GM12878 (cell line): Measurements from ENCODE around the gene DLG4. TPM values are rescaled to one million over a fixed set of nuclear protein-coding genes. Genes with fewer than 3 reads are reported as not detected.

Source experiments
- ATAC-seq: fragments of 200-7000 bp; cut with Tn5 transposase; 3 replicates; pipeline ENCODE4 v1.9.1; 2020; ENCODE audit warnings: mild to moderate bottlenecking, moderate library complexity
- BruUV-seq: library from RNA; stranded (reverse); fragments of 400-500 nt; replicated peaks from 2 replicates; lab custom pipeline; 2021; lab: Mats Ljungman, UMichigan
- CTCF ChIA-PET: fragments of 300-600 bp; sonication (Branson Sonifier 250); formaldehyde crosslinking; extraction: SDS; loops from one replicate; lab custom pipeline; 2021; ENCODE audit warnings: inconsistent platforms; lab: Yijun Ruan, JAX
- POLR2A ChIA-PET: fragments of 350-600 bp; formaldehyde crosslinking; extraction: SDS; loops from one replicate; lab custom pipeline; 2021; ENCODE audit warnings: inconsistent platforms; lab: Charles Lee
- RAD21 ChIA-PET: fragments of 300-600 bp; sonication (Branson Sonifier 250); formaldehyde crosslinking; loops from one replicate; lab custom pipeline; 2023; ENCODE audit warnings: antibody characterized with exemption; ENCODE audit not compliant: unreplicated experiment; lab: Charles Lee
- SMC1A ChIA-PET: fragments of 300-600 bp; sonication (Branson Sonifier 250); formaldehyde crosslinking; loops from one replicate; lab custom pipeline; 2023; ENCODE audit not compliant: unreplicated experiment, uncharacterized antibody; lab: Charles Lee
- DNase-seq: peaks from one replicate; pipeline ENCODE4 v3.0.0-alpha.2; 2011; ENCODE audit warnings: low read depth, low spot score
- FAIRE-seq: peaks from 3 replicates; lab custom pipeline; 2011; peaks lifted over from hg19 to GRCh38; lab: Jason Lieb, UNC
- H2AFZ ChIP-seq: 2 replicates; pipeline ENCODE4 v1.6.0; 2011; ENCODE audit warnings: low read depth, low read length, control low read depth; ENCODE audit not compliant: control insufficient read depth
- H3K27ac ChIP-seq: 2 replicates; pipeline ENCODE4 v1.5.1; 2011; ENCODE audit warnings: control low read depth; ENCODE audit not compliant: control insufficient read depth, insufficient read depth
- H3K27me3 ChIP-seq, 2 experiments: replicated peaks in 1 of 2; 2 replicates each; pipeline versions ENCODE4 v1.6.0 to v1.6.1; 2011; ENCODE audit warnings: low read length in 1 of 2; ENCODE audit not compliant: control insufficient read depth in 2 of 2, insufficient read depth in 2 of 2
- H3K36me3 ChIP-seq, 2 experiments: 2 replicates each; pipeline ENCODE4 v1.5.1; 2011; ENCODE audit warnings: low read length in 1 of 2; ENCODE audit not compliant: control insufficient read depth in 2 of 2, insufficient read depth in 2 of 2
- H3K4me1 ChIP-seq: 2 replicates; pipeline ENCODE4 v1.6.1; 2011; ENCODE audit warnings: mild to moderate bottlenecking, low read length, moderate library complexity, mixed read lengths; ENCODE audit not compliant: control insufficient read depth, insufficient read depth
- H3K4me2 ChIP-seq: 2 replicates; pipeline ENCODE4 v1.6.0; 2011; ENCODE audit warnings: control low read depth; ENCODE audit not compliant: control insufficient read depth, insufficient read depth
- H3K4me3 ChIP-seq: fragments of 200-600 bp; sonication (generic); 2 replicates; pipeline ENCODE4 v1.5.1; 2016
- H3K79me2 ChIP-seq: 2 replicates; pipeline ENCODE4 v1.6.0; 2011; ENCODE audit warnings: low read length; ENCODE audit not compliant: control insufficient read depth, insufficient read depth
- H3K9ac ChIP-seq: 2 replicates; pipeline ENCODE4 v1.8.0; 2011; ENCODE audit warnings: low read length, control low read depth, mixed read lengths; ENCODE audit not compliant: control insufficient read depth, insufficient read depth
- H3K9me3 ChIP-seq: replicated peaks from 3 replicates; pipeline ENCODE4 v1.5.1; 2011; ENCODE audit warnings: mild to moderate bottlenecking, low read length; ENCODE audit not compliant: control insufficient read depth, insufficient read depth
- H4K20me1 ChIP-seq: 2 replicates; pipeline ENCODE4 v1.6.0; 2011; ENCODE audit not compliant: control insufficient read depth, insufficient read depth
- BCL3 ChIP-seq: IDR thresholded peaks from 2 replicates; pipeline ENCODE4 v1.6.1; 2011; ENCODE audit warnings: borderline replicate concordance, low read depth, mild to moderate bottlenecking, moderate library complexity, low read length; ENCODE audit not compliant: insufficient read depth, poor library complexity, severe bottlenecking
- ESRRA ChIP-seq: IDR thresholded peaks from 2 replicates; pipeline ENCODE4 v1.6.1; 2012; ENCODE audit warnings: mild to moderate bottlenecking, low read length, improper control_type of control experiment
- NFIC ChIP-seq: IDR thresholded peaks from 2 replicates; pipeline ENCODE4 v1.6.1; 2012; ENCODE audit warnings: low read depth, mild to moderate bottlenecking, inconsistent platforms, low read length, moderate library complexity
- NFXL1 ChIP-seq: fragments of 450-650 bp; IDR thresholded peaks from 2 replicates; pipeline ENCODE4 v1.6.1; 2017; ENCODE audit warnings: antibody characterized with exemption, mild to moderate bottlenecking, borderline replicate concordance
- NR2C2 ChIP-seq: IDR thresholded peaks from 2 replicates; pipeline ENCODE4 v1.6.1; 2011; ENCODE audit warnings: borderline replicate concordance, low read depth; ENCODE audit not compliant: control insufficient read depth, insufficient read length
- RAD21 ChIP-seq: IDR thresholded peaks from 2 replicates; pipeline ENCODE4 v1.6.1; 2011; ENCODE audit warnings: mild to moderate bottlenecking, low read depth, low read length, moderate library complexity; ENCODE audit not compliant: insufficient read depth
- SPI1 ChIP-seq: IDR thresholded peaks from 2 replicates; pipeline ENCODE4 v1.6.1; 2011; ENCODE audit warnings: low read depth, mild to moderate bottlenecking, low read length, moderate library complexity, borderline replicate concordance; ENCODE audit not compliant: insufficient read depth
- TCF3 ChIP-seq: IDR thresholded peaks from 2 replicates; pipeline ENCODE4 v1.6.1; 2012; ENCODE audit warnings: low read depth, mild to moderate bottlenecking, low read length, borderline replicate concordance; ENCODE audit not compliant: insufficient read depth
- YBX1 ChIP-seq: fragments of 450-650 bp; IDR thresholded peaks from 2 replicates; pipeline ENCODE4 v1.6.1; 2016; ENCODE audit warnings: antibody characterized with exemption
- ZBED1 ChIP-seq: IDR thresholded peaks from 2 replicates; pipeline ENCODE4 v1.6.1; 2016; ENCODE audit warnings: borderline replicate concordance
- WGBS: methylation state at CpG from one replicate; pipeline ENCODE4 v1.1.6; 2016; ENCODE audit warnings: low lambda C conversion rate; ENCODE audit not compliant: insufficient replicate concordance, insufficient coverage; ENCODE audit errors: missing lambda C conversion rate; 5-methylcytosine and 5-hydroxymethylcytosine counted together
- in situ Hi-C: fragments of 300-500 bp; cut with MboI; formaldehyde crosslinking; loops from 9 replicates; pipeline ENCODE4 v1.14.3; 2018; ENCODE audit warnings: mixed read lengths
- intact Hi-C: fragments of 100-400 bp; cut with micrococcal nuclease; formaldehyde crosslinking; loops from one replicate; pipeline ENCODE4 v1.14.2; 2022; ENCODE audit not compliant: unreplicated experiment
- polyA plus RNA-seq, 11 experiments: library from polyadenylated mRNA; depleted of rRNA in 4 of 11; unstranded in 6 of 11; stranded (reverse) in 5 of 11; fragments of >200 nt; fragmentation: Nextera tagmentation in 4 of 11; fragmentation: Illumina TruSeq in 1 of 11; extraction: Ambion mirVana in 4 of 11; extraction: Trizol in 1 of 11; gene quantifications; 1 replicate in 1 of 11; 2 replicates in 10 of 11; pipeline versions ENCODE4 v1.2.1 to v1.2.3, GENCODE V29; 2011 to 2016; ENCODE audit warnings: inconsistent platforms in 2 of 11, missing spikeins in 2 of 11, low read depth in 1 of 11
- total RNA-seq, 4 experiments: library from RNA; depleted of rRNA in 3 of 4; stranded (reverse); fragments of >200 nt in 3 of 4; fragmentation: Illumina TruSeq in 1 of 4; extraction: Trizol in 1 of 4; gene quantifications; 2 replicates each; pipeline versions ENCODE4 v1.2.1 to v1.2.3, GENCODE V29; 2013 to 2021
- TF ChIP-seq, protein P1 (sequence below): IDR thresholded peaks from 2 replicates; pipeline ENCODE4 v1.6.1; 2011; ENCODE audit warnings: mild to moderate bottlenecking, low read depth, low read length, moderate library complexity; ENCODE audit not compliant: insufficient replicate concordance
- TF ChIP-seq, protein P2 (sequence below): fragments of 450-650 bp; IDR thresholded peaks from 2 replicates; pipeline ENCODE4 v1.6.1; 2018; ENCODE audit warnings: borderline replicate concordance, mild to moderate bottlenecking; ENCODE audit not compliant: partially characterized antibody
- TF ChIP-seq, protein P3 (sequence below): fragments of 450-650 bp; IDR thresholded peaks from 2 replicates; pipeline ENCODE4 v1.6.1; 2016; ENCODE audit warnings: mild to moderate bottlenecking
- TF ChIP-seq, protein P4 (sequence below): IDR thresholded peaks from 2 replicates; pipeline ENCODE4 v1.6.1; 2012; ENCODE audit warnings: low read depth, low read length, improper control_type of control experiment

The DLG4 gene
- total and polyA plus RNA-seq, 10 of the 15 experiments (the other 5 are each of a cell fraction or from before 2014, with no cell fraction given) = 0.07 to 4.1 (median 1.3) TPM

DNA sequence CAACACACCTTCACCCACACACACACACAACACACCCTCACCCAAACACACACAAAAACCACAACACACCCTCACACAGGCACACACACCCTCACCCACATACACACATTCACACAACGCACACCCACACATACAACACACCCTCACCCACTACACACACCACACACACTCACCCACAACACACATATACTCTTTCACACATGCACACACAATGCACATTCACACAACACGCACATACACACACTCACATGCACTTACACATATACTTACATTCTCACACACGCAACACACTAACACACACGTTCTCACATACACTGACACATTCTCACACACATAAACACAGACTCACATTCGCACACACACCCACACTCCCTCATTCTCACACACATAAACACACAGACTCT is 44.3 kb downstream of the DLG4 start:
- 74% methylated on average over 5 of the region's 5 CpGs for WGBS
- H3K9me3 ChIP-seq = no peaks in the 10 kb centered on the region; the same call in 2 of the 3 replicates
- BruUV-seq = no TSS peak
- RAD21 ChIA-PET = no interaction called here
- TF ChIP-seq BCL3 (peak; percentile 90), ZBED1 (no peak), NR2C2 (peak; percentile 5), YBX1 (no peak), TCF3 (0 out of 2 replicates have a peak, but pooled peaks have one; percentile 11), NFIC (0 out of 2 replicates have a peak, but pooled peaks have one; percentile 31), RAD21 (no peak), NFXL1 (no peak), ESRRA (no peak), SPI1 (no peak)
- TF ChIP-seq, protein P1, sequence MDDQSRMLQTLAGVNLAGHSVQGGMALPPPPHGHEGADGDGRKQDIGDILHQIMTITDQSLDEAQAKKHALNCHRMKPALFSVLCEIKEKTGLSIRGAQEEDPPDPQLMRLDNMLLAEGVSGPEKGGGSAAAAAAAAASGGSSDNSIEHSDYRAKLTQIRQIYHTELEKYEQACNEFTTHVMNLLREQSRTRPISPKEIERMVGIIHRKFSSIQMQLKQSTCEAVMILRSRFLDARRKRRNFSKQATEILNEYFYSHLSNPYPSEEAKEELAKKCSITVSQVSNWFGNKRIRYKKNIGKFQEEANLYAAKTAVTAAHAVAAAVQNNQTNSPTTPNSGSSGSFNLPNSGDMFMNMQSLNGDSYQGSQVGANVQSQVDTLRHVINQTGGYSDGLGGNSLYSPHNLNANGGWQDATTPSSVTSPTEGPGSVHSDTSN = peak; percentile 25
- TF ChIP-seq, protein P2, sequence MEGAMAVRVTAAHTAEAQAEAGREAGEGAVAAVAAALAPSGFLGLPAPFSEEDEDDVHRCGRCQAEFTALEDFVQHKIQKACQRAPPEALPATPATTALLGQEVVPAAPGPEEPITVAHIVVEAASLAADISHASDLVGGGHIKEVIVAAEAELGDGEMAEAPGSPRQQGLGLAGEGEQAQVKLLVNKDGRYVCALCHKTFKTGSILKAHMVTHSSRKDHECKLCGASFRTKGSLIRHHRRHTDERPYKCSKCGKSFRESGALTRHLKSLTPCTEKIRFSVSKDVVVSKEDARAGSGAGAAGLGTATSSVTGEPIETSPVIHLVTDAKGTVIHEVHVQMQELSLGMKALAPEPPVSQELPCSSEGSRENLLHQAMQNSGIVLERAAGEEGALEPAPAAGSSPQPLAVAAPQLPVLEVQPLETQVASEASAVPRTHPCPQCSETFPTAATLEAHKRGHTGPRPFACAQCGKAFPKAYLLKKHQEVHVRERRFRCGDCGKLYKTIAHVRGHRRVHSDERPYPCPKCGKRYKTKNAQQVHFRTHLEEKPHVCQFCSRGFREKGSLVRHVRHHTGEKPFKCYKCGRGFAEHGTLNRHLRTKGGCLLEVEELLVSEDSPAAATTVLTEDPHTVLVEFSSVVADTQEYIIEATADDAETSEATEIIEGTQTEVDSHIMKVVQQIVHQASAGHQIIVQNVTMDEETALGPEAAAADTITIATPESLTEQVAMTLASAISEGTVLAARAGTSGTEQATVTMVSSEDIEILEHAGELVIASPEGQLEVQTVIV = no peak
- TF ChIP-seq, protein P3, sequence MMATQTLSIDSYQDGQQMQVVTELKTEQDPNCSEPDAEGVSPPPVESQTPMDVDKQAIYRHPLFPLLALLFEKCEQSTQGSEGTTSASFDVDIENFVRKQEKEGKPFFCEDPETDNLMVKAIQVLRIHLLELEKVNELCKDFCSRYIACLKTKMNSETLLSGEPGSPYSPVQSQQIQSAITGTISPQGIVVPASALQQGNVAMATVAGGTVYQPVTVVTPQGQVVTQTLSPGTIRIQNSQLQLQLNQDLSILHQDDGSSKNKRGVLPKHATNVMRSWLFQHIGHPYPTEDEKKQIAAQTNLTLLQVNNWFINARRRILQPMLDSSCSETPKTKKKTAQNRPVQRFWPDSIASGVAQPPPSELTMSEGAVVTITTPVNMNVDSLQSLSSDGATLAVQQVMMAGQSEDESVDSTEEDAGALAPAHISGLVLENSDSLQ = no peak
- TF ChIP-seq, protein P4, sequence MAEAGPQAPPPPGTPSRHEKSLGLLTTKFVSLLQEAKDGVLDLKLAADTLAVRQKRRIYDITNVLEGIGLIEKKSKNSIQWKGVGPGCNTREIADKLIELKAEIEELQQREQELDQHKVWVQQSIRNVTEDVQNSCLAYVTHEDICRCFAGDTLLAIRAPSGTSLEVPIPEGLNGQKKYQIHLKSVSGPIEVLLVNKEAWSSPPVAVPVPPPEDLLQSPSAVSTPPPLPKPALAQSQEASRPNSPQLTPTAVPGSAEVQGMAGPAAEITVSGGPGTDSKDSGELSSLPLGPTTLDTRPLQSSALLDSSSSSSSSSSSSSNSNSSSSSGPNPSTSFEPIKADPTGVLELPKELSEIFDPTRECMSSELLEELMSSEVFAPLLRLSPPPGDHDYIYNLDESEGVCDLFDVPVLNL = no peak
- H3K27ac ChIP-seq = no peak overlapping the region
- no peak for FAIRE-seq
- ATAC-seq = no peak
- no peaks in the 10 kb centered on the region for H3K36me3 ChIP-seq
- POLR2A ChIA-PET = no interaction called here
- H3K4me1 ChIP-seq = peaks cover 6% of the 10 kb centered on the region
- in situ Hi-C loops = no loop called here
- no peaks in the 10 kb centered on the region for H3K79me2 ChIP-seq
- H3K9ac ChIP-seq = no peak overlapping the region
- peaks cover 2 to 6% of the 10 kb centered on the region in 2 experiments; a peak in 3 of 4 replicates for H3K27me3 ChIP-seq
- no peak for DNase-seq
- no peak overlapping the region for H2AFZ ChIP-seq
- SMC1A ChIA-PET = no interaction called here
- no peak overlapping the region for H3K4me2 ChIP-seq
- H4K20me1 ChIP-seq = no peaks in the 10 kb centered on the region
- no peak overlapping the region for H3K4me3 ChIP-seq
- intact Hi-C loops = loop anchor here (10.0 kb wide), 1 partner anchor 261 kb away; no protein-coding TSS in a partner anchor
- CTCF ChIA-PET = no interaction called here
